Right hindlimb (tissue), 1 donor: Measurements from ENCODE around the gene CENPX.
A peak's percentile ranks its signal among the peaks of the same experiment; 100 is the strongest.

ENCODE experiments used
- DNase-seq: peaks from one replicate; pipeline ENCODE4 v3.0.0-alpha.2; 2018

Gene CENPX

DNA sequence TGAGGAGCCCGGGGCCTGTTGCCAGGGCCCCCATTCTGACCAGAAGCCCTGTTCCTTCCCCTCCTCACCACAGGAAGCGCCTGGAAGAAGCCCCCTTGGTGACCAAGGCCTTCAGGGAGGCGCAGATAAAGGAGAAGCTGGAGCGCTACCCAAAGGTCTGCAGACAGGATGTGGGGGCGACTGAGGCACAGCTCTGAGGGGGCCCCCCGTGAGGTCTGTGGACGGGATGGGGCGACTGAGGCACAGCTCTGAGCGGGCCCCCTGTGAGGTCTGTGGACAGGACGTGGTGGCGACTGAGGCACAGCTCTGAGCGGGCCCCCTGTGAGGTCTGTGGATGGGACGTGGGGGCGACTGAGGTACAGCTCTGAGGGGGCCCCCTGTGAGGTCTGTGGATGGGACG is 13.3 kb downstream of the CENPX start:
- DNase-seq: no peak

DNA sequence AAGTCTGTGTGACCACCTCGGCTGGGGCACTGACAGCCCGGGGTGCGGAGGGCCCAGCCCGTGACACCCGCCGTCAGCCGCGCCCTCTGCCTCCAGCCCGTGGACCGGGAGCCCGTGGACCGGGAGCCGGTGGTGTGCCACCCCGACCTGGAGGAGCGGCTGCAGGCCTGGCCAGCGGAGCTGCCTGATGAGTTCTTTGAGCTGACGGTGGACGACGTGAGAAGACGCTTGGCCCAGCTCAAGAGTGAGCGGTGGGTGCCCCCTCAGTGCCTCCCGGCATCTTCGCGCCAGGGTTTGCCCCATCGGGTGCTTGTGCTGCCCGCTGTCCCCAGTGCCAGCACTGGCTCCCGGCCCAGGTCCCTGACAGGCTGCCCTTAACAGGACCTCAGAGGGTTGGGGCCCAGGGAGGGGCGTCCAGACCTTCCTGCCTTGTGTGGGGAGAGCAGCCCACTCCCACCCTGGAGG is 13.7 kb downstream of the CENPX start:
- DNase-seq: no peak

DNA sequence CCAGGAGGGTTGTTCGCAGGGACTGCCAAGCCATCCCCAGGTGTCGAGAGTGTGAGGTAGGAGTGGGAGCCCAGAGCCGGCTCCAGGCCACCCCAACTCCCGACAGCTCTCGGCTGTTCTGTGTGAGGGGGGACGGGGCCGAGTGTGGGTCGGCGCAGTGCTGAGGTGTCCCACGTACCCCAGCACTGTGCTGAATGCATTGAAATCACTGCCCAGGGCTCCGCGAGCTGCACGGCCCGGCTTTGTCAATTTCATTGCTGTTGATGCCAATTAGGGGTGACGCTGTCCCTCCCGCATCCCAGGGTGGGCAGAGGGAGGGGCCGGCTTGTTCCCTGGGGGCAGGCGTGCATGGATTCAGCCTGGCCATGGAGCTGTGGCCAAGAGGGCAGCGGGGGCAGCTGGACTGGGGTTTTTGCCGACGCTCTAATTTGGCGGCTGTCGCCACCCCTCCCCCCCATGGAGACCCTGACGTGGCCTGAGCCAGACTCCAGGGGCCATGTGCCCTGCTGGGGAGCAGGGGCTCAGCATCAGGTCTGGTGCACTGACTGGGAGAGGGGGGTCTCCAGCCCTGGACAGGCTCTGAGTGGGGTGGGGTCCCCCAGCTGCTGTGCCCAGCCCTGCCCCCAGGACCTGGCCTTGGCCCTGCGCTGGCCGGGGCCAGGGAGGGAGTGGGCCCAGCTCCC is 14.3 kb downstream of the CENPX start:
- DNase-seq: no peak

DNA sequence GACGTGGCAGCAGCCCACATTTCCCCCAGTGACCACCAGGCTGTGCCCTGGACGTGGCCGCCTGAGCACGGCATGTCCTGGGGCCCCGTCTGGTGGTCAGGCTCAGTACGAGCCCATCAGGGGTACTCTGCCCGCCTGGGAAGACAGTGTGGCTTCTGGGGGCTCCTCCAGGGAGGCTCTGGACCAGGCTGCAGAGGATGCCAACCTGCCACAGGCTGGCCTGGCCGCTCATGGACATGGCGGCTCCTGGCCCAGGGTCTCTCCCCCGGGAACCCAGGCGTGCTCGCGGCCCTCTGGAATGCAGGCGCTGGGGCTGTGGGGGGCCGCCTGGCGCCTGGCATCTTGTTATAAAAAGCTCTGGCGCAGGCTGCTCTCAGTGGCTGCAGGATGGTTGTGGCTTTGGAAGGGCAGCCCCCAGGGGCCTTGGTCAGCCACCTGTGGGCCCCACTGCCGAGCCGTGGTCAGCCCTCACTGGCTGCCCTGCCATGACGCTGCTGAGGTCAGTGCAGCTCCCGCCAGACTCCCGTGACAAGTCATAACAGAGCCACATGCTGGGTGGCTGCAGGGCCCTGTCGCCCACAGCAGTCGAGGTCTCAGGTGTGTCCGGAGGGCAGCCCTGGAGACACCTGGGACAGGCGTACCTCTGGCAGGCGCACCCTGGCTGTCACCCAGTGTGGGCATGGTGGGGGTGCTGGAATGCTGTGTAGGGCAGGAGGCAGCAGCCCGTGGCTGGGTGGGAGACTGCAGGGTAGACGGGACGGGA is 15.0 kb downstream of the CENPX start:
- no peak for DNase-seq

DNA sequence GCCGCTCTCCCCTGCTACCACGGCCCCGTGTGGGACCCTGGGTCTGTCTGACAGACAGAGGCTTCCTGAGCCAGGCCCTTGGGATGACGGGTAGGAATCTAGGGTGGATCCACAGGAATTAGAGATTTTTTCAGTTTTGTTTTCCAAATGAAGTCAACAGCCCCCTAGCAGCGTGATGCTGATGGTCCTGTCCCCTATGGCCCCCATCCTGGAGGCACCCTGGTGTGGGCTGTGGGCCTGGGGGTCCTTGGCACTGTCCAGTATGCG is 15.5 kb downstream of the CENPX start:
- no peak for DNase-seq

DNA sequence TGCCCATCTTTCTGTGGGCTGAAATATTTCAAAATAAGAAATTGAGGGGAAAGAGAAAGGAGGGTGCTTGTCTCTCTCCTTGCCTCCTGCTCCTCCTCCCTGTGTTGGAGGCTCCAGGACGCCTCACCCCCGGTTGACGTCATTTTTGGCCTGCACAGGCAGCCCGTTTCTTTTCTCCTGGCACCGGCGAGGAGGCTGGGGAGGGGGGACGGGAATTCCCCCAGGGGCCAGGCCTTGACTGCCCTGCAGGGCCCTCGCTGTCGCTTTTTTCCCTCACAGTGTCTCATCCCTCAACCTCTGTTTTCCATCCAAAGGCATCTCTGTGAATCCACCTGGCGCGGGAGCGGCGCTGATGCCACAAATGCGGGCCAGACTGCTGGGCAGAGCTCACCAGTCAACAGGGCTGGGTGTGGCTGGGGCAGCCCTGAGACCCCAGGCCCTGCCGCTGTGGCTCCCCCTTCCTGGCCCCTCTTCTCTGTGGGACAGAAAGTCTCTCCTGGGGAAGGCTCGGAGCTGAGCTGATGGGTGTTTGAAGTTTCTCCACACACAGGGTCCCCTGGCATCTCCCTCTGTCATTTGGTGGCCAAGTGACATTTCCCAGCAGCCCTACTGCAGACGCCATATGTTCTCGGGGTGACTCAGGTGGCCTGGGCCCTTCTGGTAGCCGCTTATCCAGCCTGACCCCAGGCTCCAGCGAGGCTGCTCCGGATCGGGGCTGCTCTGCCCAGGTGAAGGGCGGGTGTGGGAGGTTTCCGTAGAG is 16.0 kb downstream of the CENPX start:
- DNase-seq: no peak

DNA sequence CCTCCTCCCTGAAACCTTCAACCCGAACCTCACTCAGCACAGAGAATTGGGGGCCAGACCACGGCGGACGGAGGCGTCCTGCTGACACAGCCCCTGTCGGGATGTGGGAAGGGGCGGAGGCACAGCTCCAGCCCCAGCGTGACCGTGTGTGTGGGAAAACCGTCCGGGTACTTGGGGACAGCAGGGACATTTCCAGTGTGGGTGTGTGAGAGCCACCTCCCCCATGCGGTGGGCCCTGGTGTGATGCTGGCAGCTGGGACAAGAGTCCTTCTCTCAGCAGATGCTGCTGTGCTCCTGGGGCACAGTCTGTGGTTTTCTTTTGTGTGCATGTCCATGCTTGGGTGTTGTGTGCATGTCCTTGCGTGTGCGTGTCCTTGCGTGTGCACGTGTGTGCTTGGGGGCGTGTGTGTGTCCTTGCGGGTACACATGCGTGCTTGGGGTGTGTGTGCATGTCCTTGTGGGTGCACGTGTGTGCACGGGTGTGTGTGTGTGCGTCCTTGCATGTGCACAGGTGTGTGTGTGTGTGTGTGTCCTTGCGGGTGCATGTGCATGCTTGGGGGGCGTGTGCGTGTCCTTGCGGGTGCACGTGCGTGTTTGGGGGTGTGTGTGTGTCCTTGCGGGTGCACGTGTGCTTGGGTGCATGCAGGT is 16.9 kb downstream of the CENPX start:
- DNase-seq: no peak

DNA sequence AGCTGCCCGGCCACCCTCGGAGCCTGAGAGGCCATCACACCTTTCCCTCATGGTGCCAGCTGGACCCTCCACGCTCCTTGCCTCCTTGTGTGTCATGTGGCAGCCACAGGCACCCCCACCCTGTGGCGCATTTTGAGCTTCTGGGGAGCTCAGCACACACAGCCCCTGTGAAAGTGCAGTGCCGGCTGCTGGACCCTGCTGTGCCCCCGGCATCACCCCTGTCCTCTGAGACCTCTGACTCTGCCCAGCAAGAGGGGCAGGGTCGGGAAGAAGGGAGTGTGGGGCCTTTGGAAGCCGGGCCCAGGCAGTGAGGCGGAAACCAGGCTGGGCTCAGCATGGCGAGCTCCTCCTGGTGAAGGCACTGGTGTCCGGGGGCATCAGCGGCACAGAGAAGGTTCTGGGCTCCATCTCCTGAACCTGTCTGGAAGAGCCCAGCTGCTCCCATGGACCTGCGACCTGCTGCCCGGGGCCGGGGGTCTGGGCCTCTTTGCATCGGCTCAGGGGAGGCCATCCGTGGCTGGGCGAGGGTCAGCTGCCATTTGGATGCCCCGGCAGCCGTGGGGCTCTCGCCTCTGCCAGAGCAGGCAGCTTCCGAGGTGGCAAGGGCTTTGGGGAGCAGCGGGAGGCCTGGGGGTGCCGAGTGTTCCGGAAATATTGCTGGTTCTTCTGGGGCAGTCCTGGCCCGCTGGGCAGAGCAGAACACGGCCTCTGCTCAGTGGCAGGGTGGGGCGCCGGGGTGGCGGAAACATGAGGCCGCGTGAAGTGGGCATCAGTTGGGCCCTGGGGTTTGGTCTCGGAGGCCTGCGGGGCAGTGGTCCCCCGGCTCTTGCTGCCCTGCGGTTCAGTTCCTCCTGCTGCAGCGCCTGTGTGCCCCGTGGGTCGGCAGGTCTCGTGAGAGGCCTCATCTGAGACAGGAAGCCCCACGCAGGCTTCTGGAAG is 17.9 kb downstream of the CENPX start:
- DNase-seq: no peak

DNA sequence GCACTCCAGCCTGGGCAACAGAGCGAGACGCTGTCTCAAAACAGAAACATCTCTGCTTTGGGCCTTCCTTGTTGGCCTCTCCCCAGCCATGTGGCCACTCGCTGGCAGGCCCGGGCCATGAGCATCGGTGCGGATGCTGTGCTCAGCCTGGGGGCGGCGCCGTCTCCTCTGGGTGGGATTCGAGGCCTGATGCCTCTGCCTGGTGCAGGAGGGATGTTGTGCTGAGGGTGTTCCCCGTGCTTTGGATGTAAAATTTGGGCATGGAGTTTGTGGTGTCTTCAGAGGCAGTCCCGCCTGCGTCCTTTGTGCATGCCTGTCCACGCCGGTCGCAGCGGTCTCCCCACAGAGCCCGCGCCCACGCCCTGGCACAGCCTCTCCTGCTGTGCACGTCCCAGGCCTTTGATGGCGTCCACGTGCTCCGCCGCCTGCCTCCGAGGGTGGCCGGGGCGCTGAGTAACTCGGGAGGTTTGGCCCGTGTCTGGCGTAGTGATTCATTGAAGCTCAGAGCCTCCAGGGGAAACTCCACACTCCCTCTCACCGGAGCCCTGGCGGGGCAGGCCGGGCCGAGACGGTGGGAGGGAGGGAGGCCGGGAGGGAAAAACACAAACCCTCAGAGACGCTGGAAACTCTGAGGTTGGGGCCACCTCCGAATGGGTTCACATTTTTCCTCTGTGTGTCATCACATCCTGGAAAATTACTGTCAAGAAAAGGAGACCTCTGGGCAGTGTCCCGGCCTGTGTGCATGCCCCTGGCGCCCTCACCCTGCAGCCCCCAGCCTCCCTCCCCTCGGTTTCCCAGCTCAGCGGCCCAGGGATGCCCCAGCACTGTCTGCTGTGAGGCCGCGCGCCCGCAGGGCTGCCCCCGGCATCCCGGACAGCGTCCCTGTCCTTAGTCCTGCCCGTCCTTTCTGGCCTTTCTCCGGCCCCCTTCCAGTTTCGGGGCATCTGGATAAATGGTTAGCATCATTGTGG is 19.0 kb downstream of the CENPX start:
- peak; percentile 79 for DNase-seq

DNA sequence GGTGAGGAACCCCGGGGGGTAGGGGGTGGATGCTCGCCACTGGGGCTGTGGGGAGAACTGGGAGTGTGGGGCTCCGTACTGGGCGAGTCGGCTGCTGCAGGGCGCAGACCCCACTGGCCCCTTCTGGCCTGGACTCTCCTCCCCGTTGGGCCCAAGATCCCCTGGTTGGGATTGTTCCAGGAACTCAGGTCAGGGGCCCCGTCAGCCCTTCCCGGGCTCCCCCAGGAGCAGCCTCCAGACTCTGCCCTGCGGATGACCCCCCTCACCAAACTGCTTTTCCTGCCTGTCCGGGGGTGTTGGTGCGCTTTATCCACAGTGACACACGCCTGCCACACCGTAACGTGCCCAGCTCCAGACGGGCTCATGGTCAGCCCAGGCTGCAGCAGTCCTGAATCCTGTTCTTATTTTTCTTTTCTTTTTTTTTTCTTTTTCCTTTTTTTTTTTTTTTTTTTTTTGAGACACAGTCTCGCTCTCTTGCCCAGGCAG is 21.1 kb downstream of the CENPX start:
- no peak for DNase-seq

DNA sequence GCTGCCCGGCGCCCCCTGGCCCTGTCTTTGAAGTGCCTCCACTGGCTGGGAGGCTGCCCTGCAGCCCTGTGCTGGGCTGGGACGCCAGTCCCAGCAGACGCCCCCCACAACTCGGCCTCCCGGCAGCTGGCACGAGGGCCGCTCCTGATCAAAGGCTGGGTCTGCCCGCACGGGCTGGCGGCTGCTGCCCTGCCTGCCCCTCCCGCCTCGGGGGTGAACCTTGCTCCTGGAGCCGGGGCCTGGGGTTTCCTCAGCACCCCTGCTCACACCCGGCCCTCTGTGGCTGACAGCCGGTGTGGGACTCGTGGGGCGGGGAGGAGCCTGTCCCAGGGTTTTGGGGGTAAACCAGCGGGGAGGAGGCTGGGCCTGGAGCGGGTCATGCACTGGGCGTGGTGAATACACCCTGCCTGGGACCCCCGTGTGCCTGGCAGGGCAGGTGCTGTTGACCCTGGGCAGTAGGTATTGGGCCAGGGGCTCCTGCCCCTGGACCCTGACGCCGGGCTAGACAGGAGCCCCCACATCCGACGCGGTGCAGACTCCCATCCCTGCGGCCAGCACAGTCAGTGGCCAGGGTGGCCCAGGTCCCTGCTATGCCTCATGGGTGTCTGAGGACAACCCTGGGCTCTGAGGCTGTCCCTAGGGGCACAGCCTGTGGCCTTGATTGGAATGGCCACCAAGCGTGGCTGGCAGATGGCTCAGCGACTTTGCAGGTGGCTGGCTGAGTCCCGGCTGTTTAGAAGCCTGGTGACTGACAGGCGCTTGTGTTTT is 21.7 kb downstream of the CENPX start:
- DNase-seq: no peak

DNA sequence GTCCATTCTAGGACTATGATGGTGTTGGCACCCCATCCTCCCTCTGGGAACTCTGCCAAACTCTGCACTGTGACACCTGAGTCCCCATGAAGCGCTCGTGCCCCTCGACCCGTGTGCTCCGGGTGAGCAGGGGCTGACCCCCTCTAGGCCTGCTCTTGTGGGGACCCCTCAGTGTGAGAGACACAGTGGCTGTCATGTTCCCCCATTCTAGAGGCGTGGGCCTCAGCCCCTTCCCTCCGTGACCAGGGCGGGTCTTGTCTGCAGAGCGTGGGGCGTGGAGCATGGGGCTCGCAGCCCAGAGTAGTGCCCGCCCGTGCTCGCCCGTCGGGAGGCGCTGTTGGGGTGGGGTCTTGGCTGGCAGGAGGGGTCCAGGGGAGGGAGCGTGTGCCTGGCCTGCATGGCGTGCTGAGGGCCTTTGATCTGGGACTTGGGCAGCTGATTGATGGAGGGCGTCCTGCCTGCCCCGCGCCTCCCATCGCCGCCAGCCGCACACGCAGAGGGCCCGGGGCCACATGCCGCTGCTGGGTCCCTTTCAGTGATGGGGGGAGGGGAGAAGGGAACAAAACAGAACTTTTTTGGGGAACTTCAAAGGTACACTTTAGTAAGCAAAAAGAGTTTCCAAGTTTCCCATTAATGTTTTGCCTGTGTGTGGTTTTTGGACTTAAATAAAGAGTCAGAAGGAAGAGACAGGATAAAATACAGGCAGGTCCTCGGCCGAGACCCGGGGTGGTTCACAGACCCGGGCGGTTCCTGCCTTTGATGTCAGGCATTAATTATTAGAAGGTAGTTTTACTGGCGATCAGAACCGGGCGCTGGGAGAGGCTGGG is 22.5 kb downstream of the CENPX start:
- no peak for DNase-seq

DNA sequence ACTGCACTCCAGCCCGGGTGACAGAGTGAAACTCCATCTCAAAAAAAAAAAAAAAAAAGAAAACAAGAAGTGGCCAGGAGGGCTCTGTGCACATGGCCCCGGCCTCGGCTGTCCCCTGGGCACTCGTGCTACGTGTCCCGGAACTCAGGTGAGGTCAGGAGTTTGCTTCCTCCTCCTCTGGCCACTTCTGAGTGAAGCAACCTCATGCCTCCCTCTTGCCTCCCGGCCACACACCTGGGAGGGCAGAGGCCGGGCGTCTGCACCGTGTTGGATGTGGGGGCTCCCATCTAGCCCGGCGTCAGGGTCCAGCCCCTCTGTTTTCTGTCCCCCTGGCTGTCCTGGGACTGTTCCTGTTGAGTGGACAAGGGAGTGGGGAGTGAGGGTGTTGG is 23.1 kb downstream of the CENPX start:
- DNase-seq: no peak

DNA sequence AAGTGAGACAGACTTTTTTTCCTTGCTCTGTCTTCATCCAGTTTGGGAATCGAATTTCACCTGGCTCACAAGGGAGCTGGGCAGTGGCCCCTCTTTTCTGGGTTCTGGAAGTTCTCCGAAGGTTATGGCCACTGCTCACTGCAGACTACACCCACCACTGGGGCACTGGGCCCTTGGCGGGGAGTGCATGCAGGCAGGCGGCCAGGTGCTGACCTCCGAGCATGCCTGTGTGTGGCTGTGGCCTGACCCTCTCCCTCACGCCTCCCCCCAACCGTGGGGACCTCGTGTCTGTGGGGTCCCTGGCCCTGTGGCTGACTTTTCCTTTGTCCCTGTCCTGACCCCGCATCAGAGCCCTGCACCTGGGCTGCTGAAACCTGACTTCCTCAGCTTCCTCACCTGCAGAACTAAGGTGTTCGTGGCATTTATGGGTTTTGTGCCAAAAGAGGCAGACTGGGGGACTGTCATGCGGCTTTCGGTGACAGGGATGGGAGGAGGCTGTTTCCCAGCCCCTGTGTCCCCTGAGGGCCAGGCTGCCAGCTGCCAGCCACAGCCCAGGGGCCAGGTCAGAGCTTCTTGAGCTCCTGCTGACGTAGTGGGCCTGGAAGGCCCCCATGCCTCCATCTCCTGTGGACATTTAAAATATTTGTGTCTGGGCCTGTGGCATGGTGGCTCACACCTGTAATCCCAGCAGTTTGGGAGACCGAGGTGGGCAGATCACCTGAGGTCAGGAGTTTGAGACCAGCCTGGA is 23.8 kb downstream of the CENPX start:
- DNase-seq: no peak

DNA sequence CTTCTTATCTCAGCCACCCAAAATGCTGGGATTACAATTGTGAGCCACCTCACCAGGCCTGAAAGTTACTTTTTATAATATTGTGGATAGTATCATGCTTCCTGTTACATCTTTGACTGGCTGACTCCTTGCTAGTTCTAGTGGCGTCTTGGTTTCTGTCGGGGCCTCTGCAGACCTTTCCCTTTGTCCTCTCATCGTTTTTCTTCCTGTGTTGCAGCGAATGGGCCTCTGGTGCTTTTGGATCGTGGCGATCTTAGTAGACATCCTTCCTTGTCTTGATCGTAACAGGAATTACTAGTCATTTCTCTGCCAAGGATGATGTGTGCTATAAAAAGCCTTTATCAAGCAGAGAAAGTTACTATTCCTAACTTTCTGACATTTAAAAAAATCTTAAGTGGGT is 24.5 kb downstream of the CENPX start:
- DNase-seq: no peak

DNA sequence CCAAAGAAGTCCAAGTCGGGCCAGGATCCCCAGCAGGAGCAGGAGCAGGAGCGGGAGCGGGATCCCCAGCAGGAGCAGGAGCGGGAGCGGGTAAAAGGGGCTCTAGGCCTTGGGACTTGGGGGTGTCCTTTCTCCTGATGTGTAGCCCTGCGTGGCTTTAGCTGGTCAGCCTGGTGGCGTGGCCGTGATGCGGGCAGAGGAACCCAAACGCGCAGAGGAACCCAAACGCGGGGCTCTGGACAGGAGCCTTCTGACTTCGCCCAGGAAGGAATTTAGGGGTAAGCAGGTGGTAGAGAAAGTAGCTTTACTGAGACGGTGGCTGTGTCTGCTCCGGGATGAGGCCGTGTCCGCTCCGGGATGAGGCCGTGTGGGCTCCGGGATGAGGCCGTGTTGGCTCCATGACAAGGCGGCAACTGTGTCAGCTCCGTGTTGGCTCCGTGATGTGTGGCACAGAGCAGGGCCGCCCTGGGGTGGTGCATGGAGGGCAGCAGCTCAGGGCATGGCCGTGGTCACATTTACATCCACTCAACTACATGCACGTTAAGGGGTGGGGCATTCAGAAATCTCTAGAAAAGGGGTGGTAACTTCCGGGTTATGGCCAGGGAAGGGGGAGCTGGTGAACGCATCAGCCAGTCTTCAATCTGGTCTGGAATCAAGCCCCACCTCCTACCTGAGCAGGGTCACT is 25.8 kb downstream of the CENPX start:
- DNase-seq: no peak

DNA sequence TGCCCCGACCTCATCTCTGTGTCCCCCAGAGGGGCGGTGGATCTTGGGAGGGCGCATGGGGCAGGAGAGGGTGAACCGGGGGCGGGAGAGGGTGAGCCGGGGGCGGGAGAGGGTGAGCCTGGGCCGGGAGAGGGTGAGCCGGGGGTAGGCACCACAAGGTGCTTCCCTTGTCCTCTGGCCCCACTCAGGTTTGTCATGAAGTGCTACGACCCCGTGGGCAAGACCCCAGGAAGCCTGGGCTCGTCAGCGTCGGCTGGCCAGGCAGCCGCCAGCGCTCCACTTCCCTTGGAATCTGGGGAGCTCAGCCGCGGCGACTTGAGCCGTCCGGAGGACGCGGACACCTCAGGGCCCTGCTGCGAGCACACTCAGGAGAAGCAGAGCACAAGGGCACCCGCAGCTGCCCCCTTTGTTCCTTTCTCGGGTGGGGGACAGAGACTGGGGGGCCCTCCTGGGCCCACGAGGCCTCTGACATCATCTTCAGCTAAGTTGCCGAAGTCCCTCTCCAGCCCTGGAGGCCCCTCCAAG is 26.4 kb downstream of the CENPX start:
- no peak for DNase-seq
